Neural progenitor cell (in vitro differentiated cells): ENCODE results near the gene RAB11FIP3. TPM values are rescaled to one million over a fixed set of nuclear protein-coding genes. Genes with fewer than 3 reads are reported as not detected.

Experiments
- DNase-seq: peaks from one replicate; pipeline ENCODE4 v3.0.0-alpha.2; 2016; ENCODE audit warnings: low spot score
- H2AFZ ChIP-seq: fragments of 200-600 bp; sonication (generic); replicated peaks from 2 replicates; pipeline ENCODE4 v1.6.1; 2016; ENCODE audit warnings: antibody characterized with exemption
- H3F3A ChIP-seq: fragments of 200-600 bp; sonication (generic); 2 replicates; pipeline ENCODE4 v1.6.1; 2016; ENCODE audit warnings: antibody characterized with exemption, low read depth
- H3K27ac ChIP-seq: fragments of 200-600 bp; sonication (generic); 2 replicates; pipeline ENCODE4 v1.5.1; 2016; ENCODE audit warnings: mild to moderate bottlenecking
- H3K27me3 ChIP-seq: fragments of 200-600 bp; sonication (generic); 2 replicates; pipeline ENCODE4 v1.6.1; 2016; ENCODE audit warnings: mild to moderate bottlenecking, moderate library complexity
- H3K36me3 ChIP-seq: fragments of 200-600 bp; sonication (generic); 2 replicates; pipeline ENCODE4 v1.5.1; 2016
- H3K4me1 ChIP-seq: fragments of 200-600 bp; sonication (generic); 2 replicates; pipeline ENCODE4 v1.6.1; 2016; ENCODE audit warnings: mixed run types
- H3K4me2 ChIP-seq: fragments of 200-600 bp; sonication (generic); 2 replicates; pipeline ENCODE4 v1.6.1; 2016
- H3K4me3 ChIP-seq: fragments of 200-600 bp; sonication (generic); 2 replicates; pipeline ENCODE4 v1.5.1; 2016
- H3K79me2 ChIP-seq: fragments of 200-600 bp; sonication (generic); 2 replicates; pipeline ENCODE4 v1.6.1; 2016; ENCODE audit warnings: low read depth
- H3K9ac ChIP-seq: fragments of 200-600 bp; sonication (generic); 2 replicates; pipeline ENCODE4 v1.6.1; 2016
- H3K9me3 ChIP-seq: fragments of 200-600 bp; sonication (generic); 2 replicates; pipeline ENCODE4 v1.5.1; 2016; ENCODE audit warnings: low read depth
- H4K20me1 ChIP-seq: fragments of 200-600 bp; sonication (generic); 2 replicates; pipeline ENCODE4 v1.6.1; 2016; ENCODE audit warnings: low read depth
- H3K27ac Mint-ChIP-seq: 3 replicates; pipeline ENCODE4 v1.8.0; 2021; ENCODE audit warnings: mixed read lengths
- H3K27me3 Mint-ChIP-seq: 2 replicates; pipeline ENCODE4 v1.8.0; 2022; ENCODE audit warnings: low read depth, mild to moderate bottlenecking, inconsistent platforms, moderate library complexity, mixed read lengths; ENCODE audit not compliant: insufficient read depth
- H3K36me3 Mint-ChIP-seq: 3 replicates; pipeline ENCODE4 v1.8.0; 2021; ENCODE audit warnings: mixed read lengths
- H3K4me1 Mint-ChIP-seq: 3 replicates; pipeline ENCODE4 v1.8.0; 2021; ENCODE audit warnings: mixed read lengths
- H3K4me3 Mint-ChIP-seq: 3 replicates; pipeline ENCODE4 v1.8.0; 2021; ENCODE audit warnings: mild to moderate bottlenecking, moderate library complexity, mixed read lengths
- H3K9me3 Mint-ChIP-seq: 3 replicates; pipeline ENCODE4 v1.8.0; 2020; ENCODE audit warnings: mixed read lengths
- EZH2 ChIP-seq: fragments of 200-600 bp; sonication (generic); IDR thresholded peaks from 2 replicates; pipeline ENCODE4 v1.6.1; 2017; ENCODE audit warnings: antibody characterized with exemption, mild to moderate bottlenecking, moderate library complexity
- EZH2phosphoT487 ChIP-seq: fragments of 200-600 bp; sonication (generic); IDR thresholded peaks from 2 replicates; pipeline ENCODE4 v1.6.1; 2017; ENCODE audit warnings: antibody characterized with exemption
- total RNA-seq: library from RNA; depleted of rRNA; stranded (reverse); fragments of >200 nt; gene quantifications from 2 replicates; pipeline ENCODE4 v1.2.3, GENCODE V29; 2015; ENCODE audit warnings: low replicate concordance
- TF ChIP-seq, protein P1 (sequence below): fragments of 200-600 bp; sonication (generic); IDR thresholded peaks from 2 replicates; pipeline ENCODE4 v1.5.1; 2017; ENCODE audit warnings: antibody characterized with exemption, mild to moderate bottlenecking

The RAB11FIP3 gene
- total RNA-seq, 1 donor from 2014 or later = 15.5 TPM

DNA sequence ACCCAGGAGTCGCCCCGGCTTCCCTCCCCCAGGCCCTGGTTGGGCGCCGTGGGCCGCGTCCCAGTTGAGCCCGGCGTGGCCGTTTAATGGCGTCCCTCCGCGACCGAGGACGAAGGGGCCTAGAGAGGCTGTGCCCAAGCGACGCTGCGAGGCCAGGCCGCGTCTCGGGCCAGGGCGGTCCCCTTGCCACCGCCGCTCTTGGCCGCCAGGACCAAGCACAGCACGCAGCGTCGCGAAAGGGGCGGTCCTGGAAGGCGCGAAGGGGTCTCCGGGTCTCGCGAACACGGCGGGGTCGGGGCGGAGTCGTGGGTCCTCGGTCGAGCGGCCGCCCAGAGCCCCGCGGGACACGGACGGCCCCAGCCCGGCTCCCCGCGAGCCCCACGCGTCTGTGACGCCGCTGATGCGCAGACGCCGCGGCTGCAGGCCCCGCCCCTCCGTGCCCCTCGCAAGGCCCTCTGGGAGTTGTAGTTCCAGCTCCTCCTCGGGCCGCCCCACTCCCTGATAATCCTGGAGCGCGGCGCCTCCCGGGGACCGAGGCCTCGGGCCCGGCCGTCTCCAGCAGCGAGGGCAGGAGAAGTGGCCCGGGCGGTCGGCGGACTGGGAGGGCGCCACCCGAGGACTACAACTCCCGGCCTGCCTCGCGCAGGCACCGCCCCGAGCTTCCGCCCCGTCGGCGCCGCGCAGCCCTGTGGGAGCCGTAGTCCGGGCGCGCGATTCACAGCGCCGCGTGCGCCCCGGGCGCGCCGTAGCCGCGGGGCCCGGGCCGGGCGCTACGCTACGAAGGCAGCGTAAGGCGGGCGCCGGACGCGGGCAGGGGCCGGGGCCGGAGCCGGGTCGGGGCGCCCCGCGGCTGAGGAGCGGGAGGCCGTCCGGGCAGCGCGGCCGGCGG lies 101.8 kb downstream of the RAB11FIP3 start, which contains the start of gene CAPN15:
Gene CAPN15 (plus strand): TSS at position 698 of the 889 bp plus-strand sequence. CDS start 19,127 bp downstream, outside the sequence.
- peaks cover 22% of the 10 kb centered on the region for H3K4me1 Mint-ChIP-seq
- TF ChIP-seq, protein P1, sequence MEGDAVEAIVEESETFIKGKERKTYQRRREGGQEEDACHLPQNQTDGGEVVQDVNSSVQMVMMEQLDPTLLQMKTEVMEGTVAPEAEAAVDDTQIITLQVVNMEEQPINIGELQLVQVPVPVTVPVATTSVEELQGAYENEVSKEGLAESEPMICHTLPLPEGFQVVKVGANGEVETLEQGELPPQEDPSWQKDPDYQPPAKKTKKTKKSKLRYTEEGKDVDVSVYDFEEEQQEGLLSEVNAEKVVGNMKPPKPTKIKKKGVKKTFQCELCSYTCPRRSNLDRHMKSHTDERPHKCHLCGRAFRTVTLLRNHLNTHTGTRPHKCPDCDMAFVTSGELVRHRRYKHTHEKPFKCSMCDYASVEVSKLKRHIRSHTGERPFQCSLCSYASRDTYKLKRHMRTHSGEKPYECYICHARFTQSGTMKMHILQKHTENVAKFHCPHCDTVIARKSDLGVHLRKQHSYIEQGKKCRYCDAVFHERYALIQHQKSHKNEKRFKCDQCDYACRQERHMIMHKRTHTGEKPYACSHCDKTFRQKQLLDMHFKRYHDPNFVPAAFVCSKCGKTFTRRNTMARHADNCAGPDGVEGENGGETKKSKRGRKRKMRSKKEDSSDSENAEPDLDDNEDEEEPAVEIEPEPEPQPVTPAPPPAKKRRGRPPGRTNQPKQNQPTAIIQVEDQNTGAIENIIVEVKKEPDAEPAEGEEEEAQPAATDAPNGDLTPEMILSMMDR = peak; percentile 29
- no peak for TF ChIP-seq EZH2
- H3K27ac ChIP-seq = peak within 1 kb of the TSS; percentile 92
- H3K4me1 ChIP-seq = peaks cover 13% of the 10 kb centered on the region
- H3K27me3 ChIP-seq = no peaks in the 10 kb centered on the region
- DNase-seq = peak; percentile 95
- peak within 1 kb of the TSS; percentile 91 for H3K4me3 Mint-ChIP-seq
- H3K36me3 Mint-ChIP-seq = peaks cover 2% of the 10 kb centered on the region
- peaks cover 73% of the 10 kb centered on the region for H4K20me1 ChIP-seq
- no peaks in the 10 kb centered on the region for H3K9me3 Mint-ChIP-seq
- H3K27me3 Mint-ChIP-seq = peaks cover 9% of the 10 kb centered on the region
- no peaks in the 10 kb centered on the region for H3K9me3 ChIP-seq
- H3K79me2 ChIP-seq = peaks cover 55% of the 10 kb centered on the region
- H3K4me3 ChIP-seq = peak within 1 kb of the TSS; percentile 82
- H3K36me3 ChIP-seq = no peaks in the 10 kb centered on the region
- peak within 1 kb of the TSS; percentile 96 for H3K27ac Mint-ChIP-seq
- peak within 1 kb of the TSS; percentile 70 for H2AFZ ChIP-seq
- peak within 1 kb of the TSS; percentile 68 for H3K9ac ChIP-seq
- peaks cover 6% of the 10 kb centered on the region for H3F3A ChIP-seq
- peak within 1 kb of the TSS; percentile 96 for H3K4me2 ChIP-seq

DNA sequence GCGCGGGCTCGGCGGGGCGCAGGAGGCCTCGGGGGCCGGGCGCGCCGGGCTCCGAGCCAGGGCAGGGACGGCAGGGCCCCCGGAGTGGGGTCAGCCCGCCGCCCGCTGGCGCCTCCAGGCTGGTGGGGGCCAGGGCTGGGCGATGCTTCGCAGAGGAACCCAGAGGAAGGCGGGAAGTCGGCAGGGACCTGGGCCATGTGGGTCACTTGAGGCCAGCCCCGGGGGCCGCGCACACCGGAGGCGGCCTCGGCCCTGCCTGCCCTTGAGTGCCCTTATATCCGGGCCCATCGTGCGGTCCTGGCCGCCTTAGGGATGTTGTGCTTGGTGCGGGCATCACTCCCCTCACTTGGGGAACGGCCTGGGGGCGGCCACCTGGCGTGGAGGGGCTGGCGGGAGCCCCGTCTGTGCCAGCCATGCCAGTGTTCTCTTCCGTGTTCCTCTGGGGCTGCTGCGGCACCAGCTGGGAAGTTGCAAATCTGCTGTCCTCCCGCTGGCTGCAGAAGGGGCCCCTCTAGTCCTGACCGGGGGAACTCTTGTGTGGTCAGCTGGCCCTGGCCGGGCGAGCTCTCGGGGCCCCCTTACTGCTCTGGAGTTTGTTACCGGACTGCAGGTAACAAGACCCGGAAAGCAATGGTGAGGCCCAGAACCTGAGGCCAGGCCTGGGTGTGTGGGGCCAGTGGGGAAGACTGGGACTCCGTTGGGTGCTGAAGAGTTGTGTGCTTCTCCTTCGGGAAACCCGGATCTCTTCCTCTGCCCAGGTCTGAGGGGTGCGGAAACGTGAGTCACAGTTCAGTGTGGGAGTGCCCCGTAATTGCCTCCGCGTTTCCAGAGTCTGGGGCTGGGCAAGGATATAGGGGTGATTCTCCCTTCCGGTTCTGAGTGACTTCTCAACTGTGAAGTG lies 102.9 kb downstream of the RAB11FIP3 start:
- peaks cover 2% of the 10 kb centered on the region for H3K36me3 Mint-ChIP-seq
- peak overlapping the region; percentile 33 for H3K27ac Mint-ChIP-seq
- Histone ChIP-seq H3K27me3 (no peaks in the 10 kb centered on the region), H3K4me3 (peak overlapping the region; percentile 71), H3K36me3 (no peaks in the 10 kb centered on the region), H4K20me1 (peaks cover 78% of the 10 kb centered on the region), H3K4me2 (peak overlapping the region; percentile 96), H3F3A (peaks cover 3% of the 10 kb centered on the region), H3K27ac (no peak overlapping the region), H2AFZ (no peak overlapping the region), H3K4me1 (peaks cover 13% of the 10 kb centered on the region), H3K79me2 (peaks cover 65% of the 10 kb centered on the region), H3K9ac (peak overlapping the region; percentile 57), H3K9me3 (no peaks in the 10 kb centered on the region)
- H3K9me3 Mint-ChIP-seq = no peaks in the 10 kb centered on the region
- peak; percentile 62 for DNase-seq
- no peak for TF ChIP-seq EZH2
- TF ChIP-seq, protein P1 = no peak
- no peak for TF ChIP-seq EZH2phosphoT487
- peak overlapping the region; percentile 89 for H3K4me3 Mint-ChIP-seq
- H3K27me3 Mint-ChIP-seq = peaks cover 9% of the 10 kb centered on the region
- peaks cover 22% of the 10 kb centered on the region for H3K4me1 Mint-ChIP-seq

DNA sequence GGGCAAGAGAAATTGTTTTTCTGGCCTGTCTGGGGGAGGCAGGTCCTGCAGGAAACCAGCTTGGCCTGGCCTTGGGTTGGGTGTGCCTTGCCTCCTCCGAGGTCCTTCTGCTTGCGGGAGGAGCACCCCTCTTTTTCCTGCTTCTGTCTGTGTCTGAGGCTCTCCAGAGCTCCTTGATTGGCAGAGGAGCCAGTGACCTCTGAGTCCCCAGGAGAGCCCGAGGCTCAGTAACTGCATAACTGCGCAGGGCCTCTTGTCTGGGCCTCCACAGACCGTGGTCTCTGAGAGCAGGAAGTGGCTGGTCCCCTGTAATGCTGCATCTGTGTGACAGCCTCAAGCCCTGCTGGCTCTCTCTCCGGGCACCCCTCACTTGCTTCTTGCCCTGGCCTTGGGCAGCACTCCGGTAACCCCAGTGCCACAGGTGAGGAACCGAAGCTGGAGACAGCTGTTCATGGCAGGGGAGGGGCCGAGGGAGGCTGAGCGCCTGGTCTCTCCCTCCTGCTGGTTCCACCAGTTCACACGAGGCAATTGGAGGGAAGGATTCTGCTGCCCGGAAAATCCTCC lies 103.6 kb downstream of the RAB11FIP3 start:
- Histone ChIP-seq H3K9ac (peak overlapping the region; percentile 57), H3K9me3 (no peaks in the 10 kb centered on the region), H3K79me2 (peaks cover 72% of the 10 kb centered on the region), H3K4me1 (peaks cover 13% of the 10 kb centered on the region), H3F3A (peaks cover 5% of the 10 kb centered on the region), H4K20me1 (peaks cover 83% of the 10 kb centered on the region), H3K4me2 (peak overlapping the region; percentile 96), H3K4me3 (peak overlapping the region; percentile 71), H2AFZ (no peak overlapping the region), H3K27me3 (no peaks in the 10 kb centered on the region), H3K36me3 (no peaks in the 10 kb centered on the region), H3K27ac (no peak overlapping the region)
- DNase-seq = no peak
- Mint-ChIP-seq H3K9me3 (no peaks in the 10 kb centered on the region), H3K4me3 (peak overlapping the region; percentile 89), H3K4me1 (peaks cover 22% of the 10 kb centered on the region), H3K36me3 (peaks cover 2% of the 10 kb centered on the region), H3K27me3 (peaks cover 9% of the 10 kb centered on the region), H3K27ac (no peak overlapping the region)
- TF ChIP-seq, protein P1 = no peak
- no peak for TF ChIP-seq EZH2phosphoT487
- no peak for TF ChIP-seq EZH2
